ENCODE data around the gene ZFHX3. TPM values are rescaled to one million over a fixed set of nuclear protein-coding genes. Genes with fewer than 3 reads are reported as not detected.

ZFHX3 gene
- total and polyA plus RNA-seq, 2 of the 8 experiments (the other 6 are each of a cell fraction or from before 2014, with no cell fraction given): 0.08 to 0.99 TPM

- 85% methylated on average over 18 of the region's 20 CpGs; no CpG with 5 or more reads in 1 of the 2 experiments for WGBS, 2 experiments (ENCODE audit: extremely low coverage in 1 of 2, insufficient coverage in 1 of 2, insufficient read length in 1 of 2, insufficient replicate concordance in 2 of 2, low coverage in 1 of 2, low lambda C conversion rate in 2 of 2, missing lambda C conversion rate in 1 of 2)
- no peaks in the 10 kb centered on the region for H3K79me2 ChIP-seq (ENCODE audit: control insufficient read depth in 1 of 2, insufficient read depth in 2 of 2, low read length in 2 of 2)
Measured at GRCh38 chr16:72961115-72961832, 86.7 kb downstream of the ZFHX3 start.

More at GRCh38 chr16:72961115-72961832, 86.7 kb downstream of the ZFHX3 start:
- no peak overlapping the region for H3K4ac ChIP-seq (replicated peaks; ENCODE audit: insufficient read length, low read depth, low read length)
- H2BK120ac ChIP-seq (replicated peaks; ENCODE audit: low read depth, low read length): no peak overlapping the region
- no peak overlapping the region for H4K5ac ChIP-seq (ENCODE audit: insufficient read length, low read depth, low read length)
- no peak overlapping the region for H3K23ac ChIP-seq (ENCODE audit: insufficient read length)
- POLR2A ChIA-PET (ENCODE audit: partially characterized antibody): interaction anchor here (0.7 kb wide), 1 partner anchor 363 kb away, joined by 4 read pairs; no protein-coding TSS in a partner anchor
- CTCF ChIA-PET (ENCODE audit: partially characterized antibody): interaction anchor here (0.6 to 3.0 kb wide), 24 partner anchors 9 to 832 kb away, joined by 3 to 17 read pairs (median 4); no protein-coding TSS in a partner anchor
- H3K23me2 ChIP-seq (ENCODE audit: low read depth, low read length): no peaks in the 10 kb centered on the region
- peak overlapping the region; percentile 20; the same call in 1 of the 2 replicates for H3K18ac ChIP-seq (ENCODE audit: extremely low read depth, low read length)
- H3K14ac ChIP-seq (ENCODE audit: insufficient read length): no peak overlapping the region
- H4K8ac ChIP-seq (ENCODE audit: extremely low read depth, insufficient read depth, low read length): no peak overlapping the region; the same call in 1 of the 2 replicates
- no peak overlapping the region for H3K4me2 ChIP-seq (ENCODE audit: insufficient read depth in 1 of 2, low read depth in 2 of 2, low read length in 2 of 2)
- H3K56ac ChIP-seq (replicated peaks; ENCODE audit: insufficient read length, low read depth, low read length): no peak overlapping the region
- H2BK5ac ChIP-seq (ENCODE audit: low read depth, low read length): no peak overlapping the region
- no peak overlapping the region for H2BK20ac ChIP-seq (ENCODE audit: low read length)
- H3K9ac ChIP-seq (replicated peaks in 1 of 4; ENCODE audit: extremely low read depth in 1 of 4, low read depth in 3 of 4, low read length in 3 of 4): no peak overlapping the region
- no peak overlapping the region for H2BK15ac ChIP-seq (ENCODE audit: low read length)
- no peak overlapping the region for H3K27ac ChIP-seq (ENCODE audit: low read depth, low read length)
- no peak overlapping the region for H4K91ac ChIP-seq (replicated peaks; ENCODE audit: insufficient read length, low read length)
- no peak overlapping the region for H2BK12ac ChIP-seq (ENCODE audit: low read depth, low read length)
- H4K20me1 ChIP-seq (replicated peaks in 1 of 2; ENCODE audit: control insufficient read depth in 1 of 2, insufficient read depth in 2 of 2, low read length in 2 of 2): no peaks in the 10 kb centered on the region
- H3K27me3 ChIP-seq (replicated peaks in 1 of 4; ENCODE audit: control insufficient read depth in 3 of 4, extremely low read depth in 1 of 4, insufficient read depth in 3 of 4, low read length in 3 of 4): no peaks in the 10 kb centered on the region
- H3K9me3 ChIP-seq (ENCODE audit: insufficient read depth in 2 of 2, low read depth in 1 of 2, low read length in 1 of 2): no peaks in the 10 kb centered on the region
- H3K79me1 ChIP-seq (ENCODE audit: low read depth, low read length): no peaks in the 10 kb centered on the region
- TF ChIP-seq RAD21 (IDR thresholded peaks at IDR 0.05 in 1 of 2, conservative IDR thresholded peaks at IDR 0.05 in 1 of 2; ENCODE audit: low read depth in 2 of 2, low read length in 2 of 2) (peak; percentile 25 to 35; a peak in 3 of 4 replicates), CBX8 (IDR thresholded peaks at IDR 0.05; ENCODE audit: borderline replicate concordance, low read depth, low read length) (no peak), CTCF (IDR thresholded peaks at IDR 0.05; ENCODE audit: control extremely low read depth in 1 of 3, insufficient read depth in 1 of 3, low read depth in 1 of 3, low read length in 3 of 3) (peak in 2 of 3 experiments; percentile 7 to 8; a peak in 2 of 4 replicates)
- H3K4me1 ChIP-seq (replicated peaks in 1 of 4; ENCODE audit: control insufficient read depth in 3 of 4, insufficient read depth in 4 of 4, low read length in 3 of 4): no peaks in the 10 kb centered on the region; a peak in 1 of 7 replicates
- DNase-seq (ENCODE audit: low read depth in 1 of 2, low spot score in 2 of 2): no peak
- H3K4me3 ChIP-seq (ENCODE audit: extremely low read depth in 1 of 4, insufficient read depth in 2 of 4, low read depth in 3 of 4, low read length in 4 of 4): no peak overlapping the region
- FAIRE-seq: no peak
- H2AK5ac ChIP-seq (ENCODE audit: low read depth, low read length): no peak overlapping the region
- no peak overlapping the region for H2AFZ ChIP-seq (ENCODE audit: low read length)
- H3K36me3 ChIP-seq (ENCODE audit: control insufficient read depth in 2 of 4, insufficient read depth in 4 of 4, low read length in 3 of 4): no peaks in the 10 kb centered on the region
